HPDE6-E6E7 (cell line): ENCODE measurements around the gene SUN1.
"Not testable (repeated sequence)": the region's sequence is repeated elsewhere in the genome, so short reads cannot be mapped to it uniquely, and the experiment has no call there.

Source experiments
- DNase-seq: peaks from one replicate; pipeline ENCODE4 v3.0.0; 2011; ENCODE audit warnings: missing footprints; ENCODE audit errors: extremely low spot score

Gene SUN1

GRCh38 chr7:832167-832967 lies at the start of gene SUN1:
Gene SUN1 (plus strand): TSS chr7:832476. CDS start chr7:832525, 49 bp downstream.
- DNase-seq = peak; percentile 92

GRCh38 chr7:782718-783449 lies 49.4 kb upstream of the SUN1 start:
- no peak for DNase-seq

- no peak for DNase-seq
These were observed 48.5 kb upstream of the SUN1 start for GRCh38 chr7:783556-784490.

GRCh38 chr7:784971-785370 lies 47.3 kb upstream of the SUN1 start:
- DNase-seq = no peak

- DNase-seq = no peak
These were observed 46.9 kb upstream of the SUN1 start for GRCh38 chr7:785416-785815.

GRCh38 chr7:786472-787255 lies 45.6 kb upstream of the SUN1 start:
- peak; percentile 80 for DNase-seq

- no peak for DNase-seq
These were observed 44.7 kb upstream of the SUN1 start for GRCh38 chr7:787332-788240.

GRCh38 chr7:791519-791918 lies 40.8 kb upstream of the SUN1 start:
- no peak for DNase-seq

- DNase-seq = no peak
These were observed 38.1 kb upstream of the SUN1 start for GRCh38 chr7:794207-794606.

GRCh38 chr7:794671-795329 lies 37.5 kb upstream of the SUN1 start:
- no peak for DNase-seq

GRCh38 chr7:796434-797169 lies 35.7 kb upstream of the SUN1 start:
- not testable (repeated sequence) for DNase-seq

GRCh38 chr7:798921-799470 lies 33.3 kb upstream of the SUN1 start:
- no peak for DNase-seq

- no peak for DNase-seq
These were observed 31.6 kb upstream of the SUN1 start for GRCh38 chr7:800692-801091.

- DNase-seq = not testable (repeated sequence)
These were observed 30.9 kb upstream of the SUN1 start for GRCh38 chr7:801351-801750.

- DNase-seq = no peak
These were observed 30.3 kb upstream of the SUN1 start for GRCh38 chr7:801940-802381.

- no peak for DNase-seq
These were observed 29.6 kb upstream of the SUN1 start for GRCh38 chr7:802500-803242.

- DNase-seq = no peak
These were observed 29.0 kb upstream of the SUN1 start for GRCh38 chr7:803243-803635.

- DNase-seq = not testable (repeated sequence)
These were observed 28.5 kb upstream of the SUN1 start for GRCh38 chr7:803796-804195.
